H1 (cell line): ENCODE results near the gene DEFB129. TPM values are rescaled to one million over a fixed set of nuclear protein-coding genes. Genes with fewer than 3 reads are reported as not detected.

Experiments used
- CTCF ChIA-PET: fragments of 300-600 bp; sonication (Branson Sonifier 250); formaldehyde crosslinking; loops from one replicate; lab custom pipeline; 2021; ENCODE audit not compliant: partially characterized antibody; lab: Charles Lee
- POLR2A ChIA-PET: fragments of 300-600 bp; sonication (Branson Sonifier 250); formaldehyde crosslinking; loops from one replicate; lab custom pipeline; 2021; ENCODE audit warnings: inconsistent platforms; ENCODE audit not compliant: partially characterized antibody; lab: Charles Lee
- DNase-seq, 2 experiments: peaks; one replicate each; pipeline versions ENCODE4 v3.0.0 to v3.0.0-alpha.2; 2010 to 2022; ENCODE audit warnings: low spot score in 2 of 2, low read depth in 1 of 2, mixed read lengths in 1 of 2
- FAIRE-seq: peaks from 2 replicates; lab custom pipeline; 2011; peaks lifted over from hg19 to GRCh38; lab: Jason Lieb, UNC
- H2AFZ ChIP-seq: 2 replicates; pipeline ENCODE4 v1.8.1; 2012; ENCODE audit warnings: low read length, inconsistent platforms
- H2AK5ac ChIP-seq: 2 replicates; pipeline ENCODE4 v1.6.1; 2013; ENCODE audit warnings: low read depth, low read length
- H2BK120ac ChIP-seq: replicated peaks from 2 replicates; pipeline ENCODE3; 2013; ENCODE audit warnings: low read depth, low read length, inconsistent platforms
- H2BK12ac ChIP-seq: 2 replicates; pipeline ENCODE4 v1.6.1; 2013; ENCODE audit warnings: low read depth, low read length
- H2BK15ac ChIP-seq: 2 replicates; pipeline ENCODE4 v1.6.1; 2013; ENCODE audit warnings: low read length
- H2BK20ac ChIP-seq: 2 replicates; pipeline ENCODE4 v1.6.1; 2013; ENCODE audit warnings: low read length
- H2BK5ac ChIP-seq: 2 replicates; pipeline ENCODE4 v1.6.1; 2013; ENCODE audit warnings: low read depth, low read length
- H3K14ac ChIP-seq: 2 replicates; pipeline ENCODE4 v1.6.1; 2013; ENCODE audit warnings: inconsistent platforms; ENCODE audit not compliant: insufficient read length
- H3K18ac ChIP-seq: 2 replicates; pipeline ENCODE4 v1.6.1; 2013; ENCODE audit warnings: low read length; ENCODE audit errors: extremely low read depth
- H3K23ac ChIP-seq: 2 replicates; pipeline ENCODE4 v1.6.1; 2013; ENCODE audit warnings: inconsistent platforms; ENCODE audit not compliant: insufficient read length
- H3K23me2 ChIP-seq: 2 replicates; pipeline ENCODE4 v1.6.1; 2013; ENCODE audit warnings: low read depth, low read length
- H3K27ac ChIP-seq: 2 replicates; pipeline ENCODE4 v1.6.1; 2011; ENCODE audit warnings: low read depth, low read length, inconsistent platforms
- H3K27me3 ChIP-seq, 4 experiments: replicated peaks in 1 of 4; 1 replicate in 1 of 4; 2 replicates in 3 of 4; pipeline versions ENCODE4 v1.6.1 to v1.8.1; 2011 to 2013; ENCODE audit warnings: low read length in 3 of 4, mild to moderate bottlenecking in 3 of 4, inconsistent platforms in 2 of 4, mixed read lengths in 2 of 4, moderate library complexity in 1 of 4; ENCODE audit not compliant: control insufficient read depth in 3 of 4, insufficient read depth in 3 of 4; ENCODE audit errors: extremely low read depth in 1 of 4
- H3K36me3 ChIP-seq, 4 experiments: 2 replicates each; pipeline versions ENCODE4 v1.6.1 to v1.8.1; 2011 to 2013; ENCODE audit warnings: mild to moderate bottlenecking in 4 of 4, low read length in 3 of 4, moderate library complexity in 2 of 4, control low read depth in 1 of 4, inconsistent platforms in 1 of 4; ENCODE audit not compliant: insufficient read depth in 4 of 4, control insufficient read depth in 2 of 4
- H3K4ac ChIP-seq: replicated peaks from 2 replicates; pipeline ENCODE3; 2013; ENCODE audit warnings: low read length, low read depth, mixed read lengths, inconsistent platforms; ENCODE audit not compliant: insufficient read length
- H3K4me1 ChIP-seq, 4 experiments: replicated peaks in 1 of 4; 1 replicate in 1 of 4; 2 replicates in 3 of 4; pipeline versions ENCODE4 v1.6.1 to v1.8.1; 2011 to 2013; ENCODE audit warnings: low read length in 3 of 4, inconsistent platforms in 2 of 4, mixed read lengths in 1 of 4; ENCODE audit not compliant: insufficient read depth in 4 of 4, control insufficient read depth in 3 of 4
- H3K4me2 ChIP-seq, 2 experiments: 2 replicates each; pipeline versions ENCODE4 v1.6.1 to v1.8.1; 2011 to 2013; ENCODE audit warnings: low read depth in 2 of 2, low read length in 2 of 2, control low read depth in 1 of 2, inconsistent platforms in 1 of 2, mild to moderate bottlenecking in 1 of 2; ENCODE audit not compliant: insufficient read depth in 1 of 2
- H3K4me3 ChIP-seq, 4 experiments: fragments of 200-600, 300-600 bp in 1 of 4; sonication (generic), shearing (Covaris generic), sonication (Bioruptor Twin) in 1 of 4; 2 replicates each; pipeline versions ENCODE4 v1.5.1 to v1.8.1; 2011 to 2016; ENCODE audit warnings: low read length in 4 of 4, low read depth in 3 of 4, control low read depth in 2 of 4, inconsistent platforms in 2 of 4, mild to moderate bottlenecking in 2 of 4, mixed read lengths in 1 of 4, moderate library complexity in 1 of 4; ENCODE audit not compliant: insufficient read depth in 2 of 4; ENCODE audit errors: extremely low read depth in 1 of 4
- H3K56ac ChIP-seq: replicated peaks from 2 replicates; pipeline ENCODE3; 2013; ENCODE audit warnings: low read depth, mild to moderate bottlenecking, mixed read lengths, low read length, inconsistent platforms; ENCODE audit not compliant: insufficient read length
- H3K79me1 ChIP-seq: 2 replicates; pipeline ENCODE4 v1.6.1; 2013; ENCODE audit warnings: low read depth, low read length, control low read depth
- H3K79me2 ChIP-seq, 2 experiments: 2 replicates each; pipeline versions ENCODE4 v1.6.1 to v1.8.1; 2012 to 2013; ENCODE audit warnings: low read length in 2 of 2, mild to moderate bottlenecking in 2 of 2, inconsistent platforms in 1 of 2; ENCODE audit not compliant: insufficient read depth in 2 of 2, control insufficient read depth in 1 of 2
- H3K9ac ChIP-seq, 4 experiments: replicated peaks in 1 of 4; 1 replicate in 1 of 4; 2 replicates in 3 of 4; pipeline versions ENCODE4 v1.6.1 to v1.8.1; 2011 to 2013; ENCODE audit warnings: low read depth in 3 of 4, low read length in 3 of 4, control low read depth in 2 of 4, mild to moderate bottlenecking in 2 of 4, moderate library complexity in 2 of 4, inconsistent platforms in 1 of 4; ENCODE audit errors: extremely low read depth in 1 of 4
- H3K9me3 ChIP-seq, 2 experiments: 2 replicates each; pipeline versions ENCODE4 v1.6.1 to v1.8.1; 2012 to 2013; ENCODE audit warnings: mild to moderate bottlenecking in 2 of 2, moderate library complexity in 2 of 2, control low read depth in 1 of 2, inconsistent platforms in 1 of 2, low read depth in 1 of 2, low read length in 1 of 2, mixed read lengths in 1 of 2; ENCODE audit not compliant: insufficient read depth in 2 of 2
- H4K20me1 ChIP-seq, 2 experiments: replicated peaks in 1 of 2; 2 replicates each; pipeline versions ENCODE3 to v1.8.1; 2011 to 2013; ENCODE audit warnings: inconsistent platforms in 2 of 2, low read length in 2 of 2, mild to moderate bottlenecking in 1 of 2; ENCODE audit not compliant: insufficient read depth in 2 of 2, control insufficient read depth in 1 of 2
- H4K5ac ChIP-seq: 2 replicates; pipeline ENCODE4 v1.6.1; 2013; ENCODE audit warnings: low read length, low read depth, mixed read lengths, inconsistent platforms; ENCODE audit not compliant: insufficient read length
- H4K8ac ChIP-seq: 2 replicates; pipeline ENCODE4 v1.8.0; 2013; ENCODE audit warnings: mild to moderate bottlenecking, moderate library complexity, low read length, inconsistent platforms; ENCODE audit not compliant: insufficient read depth; ENCODE audit errors: extremely low read depth
- H4K91ac ChIP-seq: replicated peaks from 2 replicates; pipeline ENCODE3; 2013; ENCODE audit warnings: low read length, mixed read lengths, inconsistent platforms; ENCODE audit not compliant: insufficient read length
- EZH2 ChIP-seq: fragments of 200-600 bp; sonication (generic); IDR thresholded peaks from 2 replicates; pipeline ENCODE4 v1.7.1; 2012; ENCODE audit warnings: low read depth, mild to moderate bottlenecking, moderate library complexity, low read length, inconsistent platforms; ENCODE audit not compliant: severe bottlenecking
- NANOG ChIP-seq: IDR thresholded peaks from 2 replicates; pipeline ENCODE4 v1.6.1; 2011; ENCODE audit warnings: low read length, low read depth, mild to moderate bottlenecking, inconsistent platforms; ENCODE audit not compliant: insufficient read depth, poor library complexity, severe bottlenecking
- POU5F1 ChIP-seq: IDR thresholded peaks from 2 replicates; pipeline ENCODE4 v1.6.1; 2011; ENCODE audit warnings: low read depth, mild to moderate bottlenecking, low read length, moderate library complexity
- RAD21 ChIP-seq, 2 experiments: IDR thresholded peaks in 1 of 2; conservative IDR thresholded peaks in 1 of 2; 2 replicates each; pipeline ENCODE4 v1.6.1; 2011; ENCODE audit warnings: low read depth in 2 of 2, low read length in 2 of 2, improper control_type of control experiment in 1 of 2, inconsistent platforms in 1 of 2, mild to moderate bottlenecking in 1 of 2, moderate library complexity in 1 of 2
- RBBP5 ChIP-seq: IDR thresholded peaks from 2 replicates; pipeline ENCODE4 v1.7.1; 2012; ENCODE audit warnings: low read depth, mild to moderate bottlenecking, inconsistent platforms, low read length, moderate library complexity, borderline replicate concordance
- SIX5 ChIP-seq: IDR thresholded peaks from 2 replicates; pipeline ENCODE4 v1.6.1; 2011; ENCODE audit warnings: mild to moderate bottlenecking, low read depth, low read length
- SP1 ChIP-seq: IDR thresholded peaks from 2 replicates; pipeline ENCODE4 v1.6.1; 2011; ENCODE audit warnings: low read depth, low read length
- TAF7 ChIP-seq: optimal IDR thresholded peaks from 2 replicates; pipeline ENCODE3; 2011; ENCODE audit warnings: low read depth, mild to moderate bottlenecking, inconsistent platforms, low read length, moderate library complexity, borderline replicate concordance
- TCF12 ChIP-seq: IDR thresholded peaks from 2 replicates; pipeline ENCODE4 v1.6.1; 2011; ENCODE audit warnings: low read depth, mild to moderate bottlenecking, low read length
- USF2 ChIP-seq: IDR thresholded peaks from 2 replicates; pipeline ENCODE4 v1.6.1; 2011; ENCODE audit warnings: low read length, improper control_type of control experiment
- ZNF274 ChIP-seq: IDR thresholded peaks from 2 replicates; pipeline ENCODE4 v1.7.0; 2012; ENCODE audit warnings: low read length, borderline replicate concordance; ENCODE audit errors: extremely low read depth
- WGBS, 2 experiments: shearing (Covaris generic) in 1 of 2; methylation state at CpG; one replicate each; pipeline versions ENCODE4 v1.1.6 to v1.1.7; 2013 to 2015; ENCODE audit warnings: low lambda C conversion rate in 2 of 2, mixed read lengths in 2 of 2, inconsistent platforms in 1 of 2, low coverage in 1 of 2, missing lambda C conversion rate in 1 of 2; ENCODE audit not compliant: insufficient replicate concordance in 2 of 2, insufficient coverage in 1 of 2, insufficient read length in 1 of 2; ENCODE audit errors: extremely low coverage in 1 of 2, missing lambda C conversion rate in 1 of 2; 5-methylcytosine and 5-hydroxymethylcytosine counted together
- polyA plus RNA-seq, 7 experiments: library from polyadenylated mRNA; depleted of rRNA in 3 of 7; stranded (reverse) in 5 of 7; unstranded in 2 of 7; fragments of >200 nt in 5 of 7; fragments of 200-250 nt in 2 of 7; gene quantifications; 1 replicate in 5 of 7; 2 replicates in 1 of 7; 4 replicates in 1 of 7; pipeline versions ENCODE4 v1.2.1 to v1.2.3, GENCODE V29; 2011 to 2013; ENCODE audit warnings: missing spikeins in 2 of 7, mixed read lengths in 2 of 7
- total RNA-seq: library from RNA; stranded (reverse); fragmentation: NEBNext Ultra II Directional; extraction: Animal tissue kit (Norgen Biotek cat#: 25700); gene quantifications from 2 replicates; pipeline ENCODE4 v1.2.1, GENCODE V29; 2021

DEFB129 gene
- total and polyA plus RNA-seq, 2 of the 8 experiments (the other 6 are each of a cell fraction or from before 2014, with no cell fraction given) = not detected

- H3K4me2 ChIP-seq = no peak overlapping the region
- no peak for DNase-seq
- H2BK20ac ChIP-seq = no peak overlapping the region
- TF ChIP-seq ZNF274 = no peak
- TF ChIP-seq RBBP5 = no peak
- TF ChIP-seq TAF7 = no peak
- TF ChIP-seq RAD21 (IDR thresholded peaks at IDR 0.05 in 1 of 2, conservative IDR thresholded peaks at IDR 0.05 in 1 of 2; ENCODE audit: low read depth in 2 of 2, low read length in 2 of 2) = no peak
- no peak for TF ChIP-seq EZH2
- no peak for TF ChIP-seq POU5F1
- TF ChIP-seq TCF12 = no peak
- TF ChIP-seq USF2 = no peak
- no peak for TF ChIP-seq SIX5
- TF ChIP-seq SP1 = no peak
- TF ChIP-seq NANOG = no peak
- no peak overlapping the region for H3K9ac ChIP-seq
- H3K14ac ChIP-seq = no peak overlapping the region
- no peak overlapping the region for H3K4me3 ChIP-seq
- no peaks in the 10 kb centered on the region for H3K4me1 ChIP-seq
- H4K8ac ChIP-seq = no peak overlapping the region
- no peak overlapping the region for H3K56ac ChIP-seq
- no peaks in the 10 kb centered on the region for H4K20me1 ChIP-seq
- H2BK15ac ChIP-seq = no peak overlapping the region
- H3K27ac ChIP-seq = no peak overlapping the region
- ChIA-PET CTCF (interaction anchor here (0.6 to 2.4 kb wide), 3 partner anchors 29 to 116 kb away, joined by 3 to 11 read pairs (median 5); no protein-coding TSS in a partner anchor), POLR2A (interaction anchor here (1.1 kb wide), 1 partner anchor 112 kb away, joined by 4 read pairs; no protein-coding TSS in a partner anchor)
- H4K91ac ChIP-seq = no peak overlapping the region
- no peak overlapping the region for H3K18ac ChIP-seq
- no peaks in the 10 kb centered on the region for H3K79me1 ChIP-seq
- WGBS, 2 experiments = 81% methylated on average over 2 of the region's 2 CpGs; no CpG with 5 or more reads in 1 of the 2 experiments
- H3K23me2 ChIP-seq = no peaks in the 10 kb centered on the region
- H2BK5ac ChIP-seq = no peak overlapping the region
- no peak overlapping the region for H2BK12ac ChIP-seq
- H3K27me3 ChIP-seq = peaks cover 0 to 5% (median 1%) of the 10 kb centered on the region in 4 experiments; a peak in 5 of 7 replicates
- H3K79me2 ChIP-seq = no peaks in the 10 kb centered on the region
- FAIRE-seq = no peak
- no peak overlapping the region for H2AFZ ChIP-seq
- no peaks in the 10 kb centered on the region for H3K36me3 ChIP-seq
- H2AK5ac ChIP-seq = no peak overlapping the region
- no peak overlapping the region for H3K23ac ChIP-seq
- H3K4ac ChIP-seq = no peak overlapping the region
- H2BK120ac ChIP-seq = no peak overlapping the region
- H4K5ac ChIP-seq = no peak overlapping the region
- H3K9me3 ChIP-seq = peaks cover 0 to 2% of the 10 kb centered on the region in 2 experiments; a peak in 1 of 4 replicates
Measured at GRCh38 chr20:214383-214782, 12.7 kb upstream of the DEFB129 start.
